Measurements from ENCODE around the gene NRG3.

Gene NRG3

GRCh38 chr10:82826132-82826531 is 951.1 kb downstream of the NRG3 start:
- POLR2A ChIA-PET = no interaction called here
- TF ChIP-seq, protein P1, sequence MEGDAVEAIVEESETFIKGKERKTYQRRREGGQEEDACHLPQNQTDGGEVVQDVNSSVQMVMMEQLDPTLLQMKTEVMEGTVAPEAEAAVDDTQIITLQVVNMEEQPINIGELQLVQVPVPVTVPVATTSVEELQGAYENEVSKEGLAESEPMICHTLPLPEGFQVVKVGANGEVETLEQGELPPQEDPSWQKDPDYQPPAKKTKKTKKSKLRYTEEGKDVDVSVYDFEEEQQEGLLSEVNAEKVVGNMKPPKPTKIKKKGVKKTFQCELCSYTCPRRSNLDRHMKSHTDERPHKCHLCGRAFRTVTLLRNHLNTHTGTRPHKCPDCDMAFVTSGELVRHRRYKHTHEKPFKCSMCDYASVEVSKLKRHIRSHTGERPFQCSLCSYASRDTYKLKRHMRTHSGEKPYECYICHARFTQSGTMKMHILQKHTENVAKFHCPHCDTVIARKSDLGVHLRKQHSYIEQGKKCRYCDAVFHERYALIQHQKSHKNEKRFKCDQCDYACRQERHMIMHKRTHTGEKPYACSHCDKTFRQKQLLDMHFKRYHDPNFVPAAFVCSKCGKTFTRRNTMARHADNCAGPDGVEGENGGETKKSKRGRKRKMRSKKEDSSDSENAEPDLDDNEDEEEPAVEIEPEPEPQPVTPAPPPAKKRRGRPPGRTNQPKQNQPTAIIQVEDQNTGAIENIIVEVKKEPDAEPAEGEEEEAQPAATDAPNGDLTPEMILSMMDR (IDR thresholded peaks at IDR 0.05; ENCODE audit: control extremely low read depth, extremely low read depth, low read depth, missing control alignments) = no peak
- DNase-seq (ENCODE audit: extremely low spot score) = no peak
- CTCF ChIA-PET = interaction anchor here (1.0 to 2.4 kb wide), 6 partner anchors 9 to 144 kb away, joined by 3 to 8 read pairs (median 4); no protein-coding TSS in a partner anchor

GRCh38 chr10:82827901-82828300 is 952.9 kb downstream of the NRG3 start:
- POLR2A ChIA-PET = no interaction called here
- CTCF ChIA-PET = interaction anchor here (1.1 kb wide), 1 partner anchor 12 kb away, joined by 3 read pairs; no protein-coding TSS in a partner anchor
- TF ChIP-seq, protein P1 (IDR thresholded peaks at IDR 0.05; ENCODE audit: control extremely low read depth, extremely low read depth, low read depth, missing control alignments) = no peak

DNA sequence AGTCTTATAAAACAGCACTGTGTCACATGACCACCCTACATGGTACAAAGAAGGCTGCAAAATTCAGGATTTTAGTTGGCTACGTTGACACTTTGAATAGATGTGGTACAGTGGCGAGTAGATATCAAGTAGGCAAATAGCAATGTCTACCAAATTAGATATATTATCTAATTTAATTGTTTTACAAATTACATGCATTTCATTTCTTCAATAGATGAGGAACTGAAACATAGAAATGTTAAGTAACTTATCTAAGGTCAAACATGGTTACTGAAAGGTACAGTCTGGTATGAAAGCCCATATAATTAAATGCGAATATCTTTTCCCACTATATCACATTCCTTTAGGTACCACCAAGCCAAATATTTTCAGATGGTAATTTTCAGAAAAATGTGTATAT is 972.2 kb downstream of the NRG3 start:
- DNase-seq (ENCODE audit: extremely low spot score) = no peak
- TF ChIP-seq, protein P1 (IDR thresholded peaks at IDR 0.05; ENCODE audit: control extremely low read depth, extremely low read depth, low read depth, missing control alignments) = no peak
- ChIA-PET CTCF (no interaction called here), POLR2A (no interaction called here)

More at GRCh38 chr10:82827901-82828300, 952.9 kb downstream of the NRG3 start:
- no peak for DNase-seq (ENCODE audit: extremely low spot score)

- ChIA-PET CTCF (interaction anchor here (1.3 to 2.5 kb wide), 3 partner anchors 11 to 22 kb away, joined by 3 to 9 read pairs (median 5); no protein-coding TSS in a partner anchor), POLR2A (no interaction called here)
- TF ChIP-seq, protein P1 (IDR thresholded peaks at IDR 0.05; ENCODE audit: control extremely low read depth, extremely low read depth, low read depth, missing control alignments) = no peak
- DNase-seq (ENCODE audit: extremely low spot score) = no peak
These were observed 975.2 kb downstream of the NRG3 start for GRCh38 chr10:82850191-82850590.

GRCh38 chr10:82856957-82857613 is 982.1 kb downstream of the NRG3 start:
- TF ChIP-seq, protein P1 (IDR thresholded peaks at IDR 0.05; ENCODE audit: control extremely low read depth, extremely low read depth, low read depth, missing control alignments) = no peak
- ChIA-PET POLR2A (no interaction called here), CTCF (no interaction called here)
- no peak for DNase-seq (ENCODE audit: extremely low spot score)

GRCh38 chr10:82861889-82862288 is 986.9 kb downstream of the NRG3 start:
- DNase-seq (ENCODE audit: extremely low spot score) = no peak
- POLR2A ChIA-PET = no interaction called here
- CTCF ChIA-PET = interaction anchor here (1.4 to 2.0 kb wide), 2 partner anchors 10 to 12 kb away, joined by 5 to 9 read pairs; no protein-coding TSS in a partner anchor
- TF ChIP-seq, protein P1 (IDR thresholded peaks at IDR 0.05; ENCODE audit: control extremely low read depth, extremely low read depth, low read depth, missing control alignments) = no peak

Measured in GM10248 (cell line).